HCT116 (cell line): ENCODE results near the gene SKI.

ENCODE experiments used
- EZH2 ChIP-seq: fragments of 200-600 bp; sonication (generic); IDR thresholded peaks from 2 replicates; pipeline ENCODE4 v1.6.1; 2017; ENCODE audit warnings: antibody characterized with exemption, mixed run types
- EZH2phosphoT487 ChIP-seq: fragments of 200-600 bp; IDR thresholded peaks from 2 replicates; pipeline ENCODE4 v1.6.1; 2018; ENCODE audit warnings: antibody characterized with exemption, borderline replicate concordance
- TF ChIP-seq, protein P1 (sequence below), 3 experiments: fragments of 200-600 bp in 1 of 3; sonication (generic) in 1 of 3; IDR thresholded peaks in 2 of 3; conservative IDR thresholded peaks in 1 of 3; 2 replicates each; pipeline ENCODE4 v1.5.1; 2012 to 2017; ENCODE audit warnings: low read depth in 2 of 3, low read length in 2 of 3, antibody characterized with exemption in 1 of 3, borderline replicate concordance in 1 of 3, control low read depth in 1 of 3, mild to moderate bottlenecking in 1 of 3, mixed read lengths in 1 of 3, mixed run types in 1 of 3, moderate library complexity in 1 of 3; ENCODE audit not compliant: insufficient read depth in 1 of 3

DNA sequence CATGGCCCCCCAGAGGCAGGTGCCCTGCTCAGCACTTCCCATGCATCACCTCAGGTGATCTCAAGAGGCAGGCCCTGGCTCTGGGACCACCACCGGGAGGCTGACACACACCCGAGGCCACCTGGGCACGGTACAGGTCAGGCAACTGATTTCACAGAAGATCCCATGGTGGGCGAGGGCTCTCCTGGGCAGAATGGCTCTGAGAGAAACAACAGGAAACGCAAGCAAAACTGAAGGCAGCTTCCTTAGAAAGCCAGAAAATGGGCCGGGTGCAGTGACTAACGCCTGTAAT, 11.4 kb upstream of the SKI start:
- no peak for TF ChIP-seq EZH2
- no peak for TF ChIP-seq EZH2phosphoT487
- TF ChIP-seq, protein P1, sequence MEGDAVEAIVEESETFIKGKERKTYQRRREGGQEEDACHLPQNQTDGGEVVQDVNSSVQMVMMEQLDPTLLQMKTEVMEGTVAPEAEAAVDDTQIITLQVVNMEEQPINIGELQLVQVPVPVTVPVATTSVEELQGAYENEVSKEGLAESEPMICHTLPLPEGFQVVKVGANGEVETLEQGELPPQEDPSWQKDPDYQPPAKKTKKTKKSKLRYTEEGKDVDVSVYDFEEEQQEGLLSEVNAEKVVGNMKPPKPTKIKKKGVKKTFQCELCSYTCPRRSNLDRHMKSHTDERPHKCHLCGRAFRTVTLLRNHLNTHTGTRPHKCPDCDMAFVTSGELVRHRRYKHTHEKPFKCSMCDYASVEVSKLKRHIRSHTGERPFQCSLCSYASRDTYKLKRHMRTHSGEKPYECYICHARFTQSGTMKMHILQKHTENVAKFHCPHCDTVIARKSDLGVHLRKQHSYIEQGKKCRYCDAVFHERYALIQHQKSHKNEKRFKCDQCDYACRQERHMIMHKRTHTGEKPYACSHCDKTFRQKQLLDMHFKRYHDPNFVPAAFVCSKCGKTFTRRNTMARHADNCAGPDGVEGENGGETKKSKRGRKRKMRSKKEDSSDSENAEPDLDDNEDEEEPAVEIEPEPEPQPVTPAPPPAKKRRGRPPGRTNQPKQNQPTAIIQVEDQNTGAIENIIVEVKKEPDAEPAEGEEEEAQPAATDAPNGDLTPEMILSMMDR (IDR thresholded peaks at IDR 0.05 in 2 of 3, conservative IDR thresholded peaks at IDR 0.05 in 1 of 3; ENCODE audit: borderline replicate concordance in 1 of 3, insufficient read depth in 1 of 3, low read depth in 2 of 3, low read length in 2 of 3), result no peak
